ENCODE results near the gene WDR20.

Gene WDR20

GRCh38 chr14:102111101-102111500 lies 28.6 kb upstream of the WDR20 start:
- TF ChIP-seq EZH2 (optimal IDR thresholded peaks at IDR 0.05; ENCODE audit: low read depth, low read length) (no peak), CTCF (IDR thresholded peaks at IDR 0.05; ENCODE audit: low read length) (no peak), EZH2phosphoT487 (IDR thresholded peaks at IDR 0.05; ENCODE audit: low read length) (no peak)
- Histone ChIP-seq H3K36me3 (replicated peaks; ENCODE audit: insufficient read depth, low read length) (no peaks in the 10 kb centered on the region), H3K27me3 (replicated peaks; ENCODE audit: insufficient read depth, low read length) (no peaks in the 10 kb centered on the region), H3K4me1 (ENCODE audit: low read length) (no peaks in the 10 kb centered on the region), H3K4me3 (ENCODE audit: low read length) (no peak overlapping the region), H3F3A (ENCODE audit: insufficient read depth, low read length) (no peaks in the 10 kb centered on the region), H3K79me2 (ENCODE audit: low read length) (no peaks in the 10 kb centered on the region), H2AFZ (ENCODE audit: low read length) (no peak overlapping the region), H4K20me1 (ENCODE audit: insufficient read depth, low read length) (no peaks in the 10 kb centered on the region), H3K4me2 (ENCODE audit: low read depth, low read length) (no peak overlapping the region), H3K27ac (ENCODE audit: low read length) (no peak overlapping the region), H3K9me3 (replicated peaks; ENCODE audit: insufficient read depth, low read length) (no peaks in the 10 kb centered on the region), H3K9ac (ENCODE audit: low read length) (no peak overlapping the region), H3K9me2 (replicated peaks; ENCODE audit: insufficient read depth, low read length) (no peaks in the 10 kb centered on the region)
- no peak for DNase-seq

- Histone ChIP-seq H3K4me2 (ENCODE audit: low read depth, low read length) (no peak overlapping the region), H4K20me1 (ENCODE audit: insufficient read depth, low read length) (no peaks in the 10 kb centered on the region), H3K9ac (ENCODE audit: low read length) (no peak overlapping the region), H3K79me2 (ENCODE audit: low read length) (no peaks in the 10 kb centered on the region), H2AFZ (ENCODE audit: low read length) (no peak overlapping the region), H3K4me1 (ENCODE audit: low read length) (no peaks in the 10 kb centered on the region), H3F3A (ENCODE audit: insufficient read depth, low read length) (no peaks in the 10 kb centered on the region), H3K27ac (ENCODE audit: low read length) (no peak overlapping the region), H3K27me3 (replicated peaks; ENCODE audit: insufficient read depth, low read length) (no peaks in the 10 kb centered on the region), H3K36me3 (replicated peaks; ENCODE audit: insufficient read depth, low read length) (no peaks in the 10 kb centered on the region), H3K9me2 (replicated peaks; ENCODE audit: insufficient read depth, low read length) (no peaks in the 10 kb centered on the region), H3K9me3 (replicated peaks; ENCODE audit: insufficient read depth, low read length) (no peaks in the 10 kb centered on the region), H3K4me3 (ENCODE audit: low read length) (no peak overlapping the region)
- TF ChIP-seq CTCF (IDR thresholded peaks at IDR 0.05; ENCODE audit: low read length) = no peak
- TF ChIP-seq EZH2phosphoT487 (IDR thresholded peaks at IDR 0.05; ENCODE audit: low read length) = no peak
- no peak for TF ChIP-seq EZH2 (optimal IDR thresholded peaks at IDR 0.05; ENCODE audit: low read depth, low read length)
- DNase-seq = no peak
Observed at GRCh38 chr14:102116361-102117180, 23.1 kb upstream of the WDR20 start.

GRCh38 chr14:102117852-102118251 lies 21.8 kb upstream of the WDR20 start:
- H4K20me1 ChIP-seq (ENCODE audit: insufficient read depth, low read length) = no peaks in the 10 kb centered on the region
- TF ChIP-seq CTCF (IDR thresholded peaks at IDR 0.05; ENCODE audit: low read length) = no peak
- TF ChIP-seq EZH2 (optimal IDR thresholded peaks at IDR 0.05; ENCODE audit: low read depth, low read length) = no peak
- no peak for TF ChIP-seq EZH2phosphoT487 (IDR thresholded peaks at IDR 0.05; ENCODE audit: low read length)
- H3K9ac ChIP-seq (ENCODE audit: low read length) = no peak overlapping the region
- no peak overlapping the region for H3K4me3 ChIP-seq (ENCODE audit: low read length)
- H3K9me3 ChIP-seq (replicated peaks; ENCODE audit: insufficient read depth, low read length) = no peaks in the 10 kb centered on the region
- H3K4me2 ChIP-seq (ENCODE audit: low read depth, low read length) = no peak overlapping the region
- no peaks in the 10 kb centered on the region for H3K4me1 ChIP-seq (ENCODE audit: low read length)
- H3K9me2 ChIP-seq (replicated peaks; ENCODE audit: insufficient read depth, low read length) = no peaks in the 10 kb centered on the region
- no peaks in the 10 kb centered on the region for H3K79me2 ChIP-seq (ENCODE audit: low read length)
- no peak overlapping the region for H2AFZ ChIP-seq (ENCODE audit: low read length)
- no peaks in the 10 kb centered on the region for H3F3A ChIP-seq (ENCODE audit: insufficient read depth, low read length)
- no peak for DNase-seq
- no peak overlapping the region for H3K27ac ChIP-seq (ENCODE audit: low read length)
- no peaks in the 10 kb centered on the region for H3K27me3 ChIP-seq (replicated peaks; ENCODE audit: insufficient read depth, low read length)
- no peaks in the 10 kb centered on the region for H3K36me3 ChIP-seq (replicated peaks; ENCODE audit: insufficient read depth, low read length)

All from MM.1S (cell line).